Measurements from ENCODE around the gene HCAR2.
A peak's percentile ranks its signal among the peaks of the same experiment; 100 is the strongest.
"Not testable (repeated sequence)": the region's sequence is repeated elsewhere in the genome, so short reads cannot be mapped to it uniquely, and the experiment has no call there.

HCAR2 gene

DNA sequence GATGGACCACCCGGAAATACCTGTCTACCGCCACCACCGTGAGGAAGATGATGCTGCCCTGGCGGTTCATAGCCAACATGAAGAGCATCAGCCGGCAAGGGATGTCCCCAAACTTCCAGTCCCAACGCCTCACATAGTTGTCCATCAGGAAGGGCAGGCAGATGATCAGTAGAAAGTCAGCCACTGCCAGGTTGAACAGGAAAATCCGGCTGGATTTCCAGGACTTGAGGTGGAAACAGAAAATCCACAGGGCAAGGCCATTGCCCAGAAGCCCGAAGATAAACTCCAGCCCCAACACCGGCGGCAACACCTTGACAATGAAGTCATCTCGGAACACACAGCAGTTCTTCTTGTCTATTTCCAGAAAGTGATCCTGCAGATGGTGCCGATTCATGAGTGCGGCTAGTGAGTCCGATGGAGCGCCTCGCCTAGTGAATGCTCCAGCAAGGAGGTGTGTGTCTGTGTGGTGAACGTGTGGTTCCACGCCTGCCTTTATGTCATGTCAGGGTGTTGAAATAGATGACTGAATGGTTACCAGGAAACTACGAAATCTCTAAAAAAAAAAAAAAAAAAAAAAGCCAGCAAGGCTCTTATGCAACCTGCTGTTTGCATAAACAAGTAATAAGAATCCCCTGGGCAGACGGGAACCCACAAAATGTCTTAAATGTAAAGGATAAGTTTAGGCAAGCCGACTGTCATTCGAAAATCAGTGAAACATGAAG is at the start of gene HCAR2:
Gene HCAR2, minus strand, starts transcription at position 468 of the 722 bp plus-strand sequence. Its CDS starts 74 bp downstream, at position 394.
- DNase-seq = not testable (repeated sequence)

DNA sequence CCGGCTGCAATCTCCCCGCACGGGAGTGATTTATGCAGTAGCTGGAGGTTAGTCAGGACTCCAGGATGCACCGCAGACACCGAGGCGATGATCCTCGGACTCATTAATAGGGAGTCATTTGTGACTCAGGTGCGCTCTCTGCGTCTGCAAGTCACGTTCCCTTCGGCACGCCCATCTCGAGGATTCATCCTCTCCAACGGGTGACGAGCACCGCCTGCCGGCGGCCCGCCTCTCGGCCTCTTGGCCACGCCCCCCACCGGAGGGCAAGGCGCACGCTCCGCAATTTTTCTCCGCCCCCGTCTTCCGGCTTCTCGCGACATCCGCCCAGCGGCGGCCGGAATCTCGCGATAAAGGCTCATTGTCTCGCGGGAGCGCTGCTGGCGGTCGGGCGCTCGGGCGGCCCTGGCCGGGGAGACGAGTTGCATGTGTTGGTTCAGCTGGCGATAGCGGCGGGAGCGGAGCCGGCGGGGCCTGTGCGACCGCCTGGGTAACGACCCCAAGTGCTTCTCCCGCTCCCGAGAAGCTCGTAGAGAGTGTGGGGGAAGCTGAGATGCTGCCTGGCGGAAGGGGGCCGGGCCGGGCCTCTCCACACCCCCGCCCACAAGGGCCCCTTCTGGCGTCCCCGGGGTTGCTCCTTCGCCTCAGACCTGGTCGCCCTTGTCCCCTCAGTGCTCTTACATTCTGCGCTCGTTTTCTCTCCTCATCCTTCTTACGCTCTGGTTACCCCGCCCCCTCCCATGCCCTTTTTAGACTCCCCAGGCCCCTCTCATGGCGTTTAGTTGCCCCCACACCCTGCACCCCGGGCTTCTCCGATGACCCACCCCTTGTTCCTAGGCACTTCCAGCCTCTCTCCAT is 49.5 kb upstream of the HCAR2 start, which contains the start of gene DENR:
Gene DENR, plus strand, starts transcription at position 361 of the 855 bp plus-strand sequence. CDS start 878 bp downstream, outside the sequence.
- peak; percentile 98 for DNase-seq

DNA sequence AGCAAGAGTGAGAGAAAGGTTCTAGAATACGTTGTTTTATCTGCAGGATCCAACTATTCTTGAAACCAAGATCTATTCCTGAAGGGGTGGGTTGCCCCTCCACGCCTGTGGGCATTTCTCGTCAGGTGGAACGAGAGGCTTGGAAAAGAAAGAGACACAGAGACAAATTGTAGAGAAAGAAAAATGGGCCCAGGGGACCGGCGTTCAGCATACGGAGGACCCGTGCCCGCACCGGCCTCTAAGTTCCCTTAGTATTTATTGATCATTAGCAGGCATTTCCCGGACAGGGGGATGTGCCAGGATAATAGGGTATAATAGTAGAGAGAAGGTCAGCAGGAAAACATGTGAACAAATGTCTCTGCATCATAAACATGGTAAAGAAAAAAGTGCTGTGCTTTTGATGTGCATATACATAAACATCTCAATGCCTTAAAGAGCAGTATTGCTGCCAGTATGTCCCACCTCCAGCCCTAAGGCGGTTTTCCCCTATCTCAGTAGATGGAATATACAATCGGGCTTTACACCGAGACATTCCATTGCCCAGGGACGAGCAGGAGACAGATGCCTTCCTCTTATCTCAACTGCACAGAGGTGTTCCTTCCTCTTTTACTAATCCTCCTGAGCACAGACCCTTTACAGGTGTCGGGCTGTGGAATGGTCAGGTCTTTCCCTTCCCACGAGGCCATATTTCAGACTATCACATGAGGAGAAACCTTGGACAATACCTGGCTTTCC is 47.8 kb upstream of the HCAR2 start:
- not testable (repeated sequence) for DNase-seq

DNA sequence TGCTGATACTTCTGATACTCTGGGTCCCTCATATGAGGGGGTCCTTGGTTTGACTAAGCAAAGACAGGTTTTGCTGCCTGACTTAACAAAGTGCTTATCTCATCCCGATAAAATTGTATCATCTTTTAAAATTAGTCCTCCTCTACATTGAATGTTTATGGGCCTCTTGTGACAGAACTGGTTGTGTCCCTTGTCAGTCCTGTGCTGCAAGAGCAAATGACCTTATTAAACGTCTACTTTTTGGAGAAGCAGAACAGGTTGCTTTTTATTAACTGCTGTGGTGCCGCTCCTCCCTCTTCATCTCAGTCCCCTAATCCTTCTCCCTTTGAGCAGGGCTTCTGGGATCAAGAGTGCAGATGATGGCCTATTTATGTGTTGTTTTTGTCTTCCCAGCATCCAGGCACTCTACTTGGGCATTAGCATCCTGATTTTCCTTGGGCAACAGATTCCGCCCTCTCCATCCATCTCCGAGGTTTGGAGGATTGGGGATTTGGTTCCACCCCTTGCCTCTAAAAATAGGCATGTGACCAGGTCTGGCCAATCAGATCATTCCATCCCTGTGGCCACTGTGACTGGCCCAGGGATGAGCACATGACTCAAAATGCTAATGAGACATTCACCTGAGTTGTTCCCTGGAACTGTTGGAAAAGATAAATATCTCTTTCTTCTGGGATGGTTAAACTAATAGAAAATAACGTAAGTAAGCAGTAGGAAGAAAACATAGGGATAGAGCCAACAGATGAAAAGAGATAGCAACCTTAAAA is 46.6 kb upstream of the HCAR2 start:
- no peak for DNase-seq

DNA sequence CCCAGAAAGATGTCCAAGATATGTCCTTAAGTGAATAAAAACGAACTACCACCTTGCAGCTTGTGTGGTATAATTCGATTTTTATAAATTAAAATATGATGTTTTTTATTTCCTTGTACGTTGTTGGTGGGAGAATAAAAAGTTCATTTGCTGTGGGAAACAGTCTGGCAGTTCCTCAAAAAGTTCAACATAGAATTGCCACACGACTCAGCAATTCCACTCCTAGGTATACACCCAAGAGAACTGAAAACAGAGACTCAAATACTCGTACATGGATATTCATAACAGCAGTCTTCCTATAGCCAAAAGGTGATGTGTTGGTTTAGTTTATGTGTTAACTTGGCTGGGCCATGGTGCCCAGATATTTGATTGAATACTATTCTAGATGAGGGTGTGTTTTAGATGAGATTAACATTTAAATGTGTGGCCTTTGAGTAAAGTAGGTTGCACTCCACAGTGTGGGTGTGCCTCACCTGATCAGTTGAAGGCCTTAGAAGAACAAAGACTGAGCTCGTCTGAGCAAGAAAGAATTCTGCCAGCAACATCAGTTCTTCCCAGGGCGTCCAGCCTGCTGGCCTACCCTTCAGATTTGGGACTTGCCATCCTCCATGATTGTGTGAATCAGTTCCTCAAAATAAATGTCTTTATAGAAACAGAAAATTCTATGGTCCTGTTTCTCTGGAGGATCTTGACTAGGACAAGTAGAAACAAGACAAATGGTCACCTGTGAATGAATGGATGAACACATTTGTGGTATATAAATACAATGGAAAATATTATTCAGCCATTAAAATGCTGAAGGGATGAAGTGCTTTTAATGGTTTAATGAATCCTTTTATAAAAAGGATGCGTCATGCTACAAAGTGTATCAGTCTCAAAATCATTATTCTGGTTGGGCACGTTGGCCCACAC is 44.3 kb upstream of the HCAR2 start:
- no peak for DNase-seq

DNA sequence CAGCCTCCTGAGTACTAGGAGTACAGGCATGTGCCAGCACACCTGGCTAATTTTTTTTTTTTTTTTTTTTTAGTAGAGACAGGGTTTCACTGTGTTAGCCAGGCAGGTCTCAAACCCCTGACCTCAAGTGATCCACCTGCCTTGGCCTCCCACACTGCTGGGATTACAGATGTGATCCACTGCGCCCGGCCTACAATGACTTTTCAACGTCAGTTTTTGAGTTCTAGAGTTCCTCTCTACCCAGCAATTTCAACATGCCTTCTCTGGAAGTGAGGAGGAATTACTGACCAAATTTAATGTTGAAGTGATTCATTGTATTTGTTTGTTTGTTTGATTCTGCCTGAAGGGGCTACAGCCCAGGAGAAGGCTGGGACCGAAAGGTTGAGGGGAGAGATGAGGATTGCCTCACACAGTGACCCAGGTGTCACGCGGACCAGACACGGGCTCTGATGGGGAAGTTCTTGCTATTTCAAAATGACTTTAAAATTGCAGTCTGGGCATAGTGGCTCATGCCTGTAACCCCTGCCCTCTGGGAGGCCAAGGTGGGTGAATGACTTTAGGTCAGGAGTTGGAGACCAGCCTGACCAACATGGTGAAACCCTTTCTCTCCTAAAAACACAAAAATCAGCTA is 40.9 kb upstream of the HCAR2 start:
- no peak for DNase-seq

DNA sequence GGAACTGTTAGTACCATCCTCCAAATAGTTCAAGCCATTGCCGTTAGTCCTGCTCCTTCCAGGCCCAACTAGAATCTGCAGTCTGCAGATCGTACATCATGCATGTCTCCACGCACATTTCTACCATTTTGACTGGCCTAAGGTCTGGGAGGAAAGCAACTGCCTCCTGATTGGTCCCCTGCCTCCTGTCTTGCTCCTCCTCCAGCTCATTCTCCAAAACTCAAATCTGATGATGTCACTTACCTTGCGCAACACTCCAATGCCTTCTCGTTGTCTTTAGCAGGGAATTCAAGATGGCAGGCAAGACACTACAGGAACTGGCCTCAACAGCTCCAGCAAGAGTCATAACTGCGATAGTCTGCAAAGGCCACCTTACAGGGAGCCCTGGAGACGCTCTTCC is 37.2 kb upstream of the HCAR2 start:
- peak; percentile 14 for DNase-seq

DNA sequence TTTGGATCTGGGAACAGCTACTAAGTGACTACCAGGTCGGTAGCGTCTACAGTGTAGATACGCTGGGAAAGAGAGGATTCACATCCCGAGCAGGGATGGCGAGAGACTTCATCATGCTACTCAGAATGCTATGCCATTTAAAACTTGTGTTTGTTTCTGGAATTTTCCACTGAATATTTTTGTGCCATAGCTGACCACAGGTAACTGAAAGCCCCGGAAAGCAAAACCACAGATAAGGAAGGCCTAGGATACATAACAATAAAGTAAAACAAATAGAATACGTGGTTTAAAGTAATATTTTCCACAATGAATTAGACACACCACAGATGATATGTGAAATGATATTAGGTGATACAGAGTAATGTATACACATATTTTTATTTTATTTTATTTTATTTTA is 35.4 kb upstream of the HCAR2 start:
- no peak for DNase-seq

DNA sequence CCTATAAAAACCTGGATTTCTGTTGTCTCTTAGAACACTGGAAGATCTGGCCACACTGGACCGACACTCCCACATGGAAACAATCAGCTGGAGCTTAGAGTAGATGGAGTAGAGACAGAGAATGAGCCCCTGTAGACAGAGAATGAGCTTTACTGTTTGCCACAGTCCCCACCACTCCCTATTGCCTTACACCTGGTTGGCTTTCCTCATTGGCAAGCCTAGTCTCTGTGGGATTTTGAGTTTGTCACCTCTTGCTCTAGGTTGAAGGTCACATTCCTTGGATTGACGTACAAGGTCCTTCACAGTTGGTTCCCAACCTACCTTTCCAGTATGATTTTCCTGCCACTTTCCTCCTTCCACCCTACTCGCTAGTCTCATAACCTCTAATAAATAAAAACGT is 29.5 kb upstream of the HCAR2 start:
- no peak for DNase-seq

DNA sequence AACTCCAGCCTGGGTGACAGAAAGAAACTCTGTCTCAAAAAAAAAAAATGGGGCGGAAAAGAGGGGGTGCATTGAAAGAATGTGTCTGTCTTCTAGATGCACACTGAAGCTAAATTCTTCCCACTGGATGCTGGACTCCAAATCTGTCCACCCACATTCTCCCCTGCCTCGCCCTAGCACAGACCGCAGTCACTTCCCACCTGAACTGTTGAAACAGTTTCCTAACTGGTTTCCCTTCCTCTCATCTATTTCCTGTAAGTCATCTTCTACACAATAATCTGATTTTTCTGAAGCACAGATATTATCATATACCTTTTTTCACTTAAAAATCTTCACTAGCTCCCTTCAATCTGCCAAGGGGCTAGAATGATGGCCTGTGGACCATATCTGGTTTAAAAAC is 29.0 kb upstream of the HCAR2 start:
- no peak for DNase-seq

DNA sequence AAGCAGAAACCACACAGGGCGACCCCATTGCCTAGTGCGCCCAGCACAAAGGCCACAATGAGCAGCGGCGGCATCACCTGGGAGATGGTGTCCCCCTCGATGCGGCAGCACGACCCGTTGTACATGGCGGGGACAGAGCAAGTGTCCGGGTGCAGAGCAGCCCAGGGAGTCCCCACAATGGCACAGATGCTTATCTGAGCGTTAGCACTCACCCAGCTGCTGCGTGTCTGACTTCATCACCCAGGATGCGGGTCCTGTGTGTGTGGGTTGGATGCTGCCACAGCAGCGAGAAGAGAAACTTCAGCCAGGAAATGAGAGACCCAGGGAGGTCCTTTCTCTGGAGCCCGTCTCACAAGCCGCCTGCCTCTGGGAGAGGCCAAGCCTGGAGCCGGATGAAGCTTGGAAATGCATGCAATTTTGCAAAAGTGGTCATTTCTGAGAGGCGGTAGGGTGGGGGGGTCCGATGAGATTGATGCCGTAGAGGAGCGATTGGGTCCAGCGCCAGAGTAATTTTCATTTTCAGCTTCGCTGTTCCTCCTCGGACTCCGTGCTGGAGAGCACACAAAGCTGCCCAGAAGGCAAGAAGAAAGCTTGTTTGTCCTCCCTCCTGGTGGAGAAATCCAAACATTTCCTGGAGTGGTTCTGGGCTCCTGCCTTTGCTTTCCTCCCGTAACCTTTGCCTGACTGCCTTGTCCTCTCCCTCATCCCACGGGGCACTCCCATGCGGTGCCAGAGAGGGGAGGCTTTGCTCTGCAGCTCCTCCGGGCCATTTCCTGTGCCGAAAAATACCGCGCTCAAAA is 27.3 kb upstream of the HCAR2 start, which contains the start of gene HCAR1:
Gene HCAR1, minus strand, starts transcription at position 630 of the 800 bp plus-strand sequence. Its CDS starts 505 bp downstream, at position 125.
- DNase-seq = no peak

DNA sequence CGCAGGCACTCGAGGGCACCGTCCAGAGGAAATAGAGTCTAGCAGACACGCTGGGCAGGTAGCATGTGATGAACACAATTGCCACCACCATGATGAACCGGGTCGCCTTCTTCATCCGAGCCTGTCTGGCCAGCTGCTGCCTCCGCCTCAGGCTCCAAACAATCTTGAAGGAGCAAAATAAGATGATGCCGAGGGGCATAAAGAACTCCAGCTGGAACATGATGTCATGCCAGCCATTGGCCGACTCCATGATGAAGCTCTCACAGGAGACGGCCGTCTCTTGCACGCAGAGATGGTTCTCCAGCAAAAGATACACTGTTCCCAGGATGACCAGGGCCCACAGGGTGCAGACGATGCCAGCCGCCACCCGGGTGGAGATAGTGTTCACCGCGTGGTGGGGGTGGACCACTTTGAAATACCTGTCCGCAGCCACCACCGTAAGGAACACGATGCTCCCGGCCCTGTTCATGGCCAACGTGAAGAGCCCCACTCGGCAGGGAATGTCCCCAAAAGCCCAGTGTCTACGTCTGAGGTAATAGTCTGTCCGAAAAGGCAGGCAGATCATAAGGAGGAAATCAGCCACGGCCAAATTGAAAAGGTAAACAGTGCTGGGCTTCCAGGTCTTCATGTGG is 26.5 kb upstream of the HCAR2 start:
- DNase-seq = no peak

DNA sequence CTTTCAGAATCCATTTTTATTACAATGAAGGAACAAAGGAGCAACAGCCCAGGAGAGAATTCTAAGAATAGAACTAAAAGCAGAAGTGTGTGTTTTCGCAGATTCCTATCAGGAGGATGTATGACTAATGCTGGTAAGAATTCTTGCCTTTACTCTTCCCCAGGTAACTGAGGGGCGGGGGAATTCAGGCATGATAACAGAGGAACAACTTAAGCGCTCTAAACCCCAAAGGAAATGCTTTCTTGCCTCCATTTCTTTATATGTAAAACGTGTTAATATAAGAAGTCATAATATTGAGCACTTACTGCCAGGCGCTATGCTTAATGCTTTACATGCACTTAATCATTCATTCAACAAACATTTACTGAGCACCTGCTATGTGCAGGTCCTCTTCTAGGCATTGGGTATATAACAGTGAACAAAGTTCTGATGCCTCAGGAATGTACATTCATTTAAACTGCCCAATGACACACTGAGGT is 23.0 kb upstream of the HCAR2 start:
- DNase-seq = peak; percentile 4

DNA sequence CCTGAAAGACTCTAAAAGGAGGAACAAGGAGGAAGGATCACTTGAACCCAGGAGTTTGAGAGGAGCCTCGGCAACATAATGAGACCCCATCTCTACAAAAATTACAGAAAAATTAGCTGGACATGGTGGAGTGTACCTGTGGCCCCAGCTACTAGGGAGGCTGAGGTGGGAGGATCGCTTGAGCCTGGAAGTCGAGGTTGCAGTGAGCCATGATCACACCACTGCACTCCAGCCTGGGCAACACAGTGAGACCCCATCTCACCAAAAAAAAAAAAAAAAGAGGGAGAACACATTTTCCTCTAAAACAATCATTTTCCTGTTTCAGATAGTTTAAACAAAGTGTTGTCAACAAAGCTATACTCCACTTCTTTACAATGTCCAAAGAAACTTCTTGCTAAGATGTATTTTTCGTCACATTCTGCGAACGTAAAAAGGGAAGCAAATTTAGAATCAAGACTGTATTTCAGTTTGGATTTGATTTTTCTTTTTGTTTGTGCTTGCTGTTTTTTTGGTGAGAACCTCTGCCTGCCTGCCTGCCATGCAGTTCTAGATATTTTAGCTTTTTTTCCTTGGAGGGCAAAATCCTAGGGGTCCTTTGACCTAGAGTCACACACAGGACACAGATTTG is 22.4 kb upstream of the HCAR2 start:
- no peak for DNase-seq

DNA sequence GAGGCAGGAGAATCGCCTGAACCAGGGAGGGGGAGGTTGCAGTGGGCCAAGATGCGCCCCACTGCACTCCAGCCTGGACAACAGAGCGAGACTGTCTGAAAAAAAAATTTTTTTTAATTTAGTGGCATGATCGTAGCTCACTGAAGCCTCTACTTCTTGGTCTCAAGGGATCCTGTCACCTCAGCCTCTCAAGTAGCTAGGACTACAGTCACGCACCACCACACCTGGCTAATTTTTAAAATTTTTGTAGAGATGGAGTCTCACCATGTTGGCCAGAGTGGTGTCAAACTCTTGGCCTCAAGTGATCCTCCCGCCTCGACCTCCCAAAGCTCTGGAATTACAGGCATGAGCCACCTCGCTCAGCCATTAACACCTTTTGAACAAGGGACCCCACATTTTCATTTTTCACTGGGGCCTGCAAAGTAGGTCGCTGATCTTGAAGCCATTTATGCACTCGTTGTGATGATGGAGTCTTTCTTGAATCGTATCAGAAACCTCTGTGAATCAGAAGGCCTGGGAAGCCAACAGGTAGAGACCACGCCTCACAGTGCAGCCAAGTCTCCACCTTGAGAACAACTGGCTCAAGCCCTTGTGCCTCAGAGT is 21.6 kb upstream of the HCAR2 start:
- no peak for DNase-seq

DNA sequence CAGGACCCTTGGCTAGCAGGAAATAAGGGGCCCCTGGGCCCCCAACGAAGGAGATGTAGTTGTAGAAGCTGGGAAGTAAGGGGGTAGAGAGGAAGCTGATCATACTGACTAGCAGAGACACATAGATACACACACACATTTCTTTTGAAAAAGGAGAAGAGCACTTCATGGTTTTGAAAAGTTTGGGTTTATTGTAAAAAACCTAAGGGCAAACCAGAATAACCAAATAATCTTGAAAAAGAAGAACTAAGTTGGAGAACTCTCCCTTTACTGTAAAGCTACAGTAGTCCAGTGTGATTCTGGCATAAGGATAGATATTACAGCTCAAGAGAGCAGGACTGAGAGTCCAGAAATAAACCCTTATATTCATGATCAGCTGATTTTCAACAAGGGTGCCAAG is 19.2 kb upstream of the HCAR2 start:
- DNase-seq = no peak

DNA sequence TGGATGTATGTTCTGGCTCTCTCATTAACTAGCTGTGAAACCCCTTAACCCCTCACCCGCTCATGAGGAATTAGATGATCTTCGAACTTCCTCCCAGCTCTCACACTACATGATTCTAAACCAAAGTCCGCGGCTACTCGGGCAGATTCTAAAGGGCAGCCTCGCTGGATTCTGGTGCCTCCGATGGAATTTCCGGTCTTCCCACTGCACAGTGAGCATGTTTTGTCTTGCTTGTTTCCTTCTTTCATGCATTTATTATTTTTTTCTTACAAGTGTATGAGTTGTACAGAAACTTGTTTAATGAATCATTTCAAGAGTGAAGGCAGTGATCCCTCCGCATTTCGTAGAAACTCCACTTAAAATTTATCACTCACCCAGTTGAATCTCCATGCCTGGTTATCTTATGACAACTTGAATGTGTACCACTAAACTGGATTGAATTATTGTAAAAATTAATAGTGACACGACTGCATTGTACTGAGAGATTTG is 17.9 kb upstream of the HCAR2 start:
- DNase-seq = peak; percentile 5

DNA sequence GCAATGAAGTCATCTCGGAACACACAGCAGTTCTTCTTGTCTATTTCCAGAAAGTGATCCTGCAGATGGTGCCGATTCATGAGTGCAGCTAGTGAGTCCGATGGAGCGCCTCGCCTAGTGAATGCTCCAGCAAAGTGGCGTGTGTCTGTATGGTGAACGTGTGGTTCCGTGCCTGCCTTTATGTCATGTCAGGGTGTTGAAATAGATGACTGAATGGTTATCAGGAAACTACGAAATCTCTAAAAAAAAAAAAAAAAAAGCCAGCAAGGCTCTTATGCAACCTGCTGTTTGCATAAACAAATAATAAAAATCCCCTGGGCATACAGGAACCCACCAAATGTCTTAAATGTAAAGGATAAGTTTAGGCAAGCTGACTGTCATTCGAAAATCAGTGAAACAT is 13.5 kb upstream of the HCAR2 start, which contains the start of gene HCAR3:
Gene HCAR3, minus strand, starts transcription at position 154 of the 400 bp plus-strand sequence. Its CDS starts 74 bp downstream, at position 80.
- DNase-seq = not testable (repeated sequence)
